HG02973 (cell line): ENCODE results near the gene SUN1.
"Not testable (repeated sequence)": the region's sequence is repeated elsewhere in the genome, so short reads cannot be mapped to it uniquely, and the experiment has no call there.

Source experiments
- ATAC-seq: cut with Tn5 transposase; IDR thresholded peaks from one replicate; pipeline ENCODE4 v1.9.1; 2021; ENCODE audit warnings: moderate library complexity; ENCODE audit not compliant: unreplicated experiment

SUN1 gene

GRCh38 chr7:833601-834258 lies 1.5 kb downstream of the SUN1 start:
- ATAC-seq, result no peak

GRCh38 chr7:834277-834676 lies 2.0 kb downstream of the SUN1 start:
- no peak for ATAC-seq

- no peak for ATAC-seq
Observed at GRCh38 chr7:835021-835420, 2.7 kb downstream of the SUN1 start.

DNA sequence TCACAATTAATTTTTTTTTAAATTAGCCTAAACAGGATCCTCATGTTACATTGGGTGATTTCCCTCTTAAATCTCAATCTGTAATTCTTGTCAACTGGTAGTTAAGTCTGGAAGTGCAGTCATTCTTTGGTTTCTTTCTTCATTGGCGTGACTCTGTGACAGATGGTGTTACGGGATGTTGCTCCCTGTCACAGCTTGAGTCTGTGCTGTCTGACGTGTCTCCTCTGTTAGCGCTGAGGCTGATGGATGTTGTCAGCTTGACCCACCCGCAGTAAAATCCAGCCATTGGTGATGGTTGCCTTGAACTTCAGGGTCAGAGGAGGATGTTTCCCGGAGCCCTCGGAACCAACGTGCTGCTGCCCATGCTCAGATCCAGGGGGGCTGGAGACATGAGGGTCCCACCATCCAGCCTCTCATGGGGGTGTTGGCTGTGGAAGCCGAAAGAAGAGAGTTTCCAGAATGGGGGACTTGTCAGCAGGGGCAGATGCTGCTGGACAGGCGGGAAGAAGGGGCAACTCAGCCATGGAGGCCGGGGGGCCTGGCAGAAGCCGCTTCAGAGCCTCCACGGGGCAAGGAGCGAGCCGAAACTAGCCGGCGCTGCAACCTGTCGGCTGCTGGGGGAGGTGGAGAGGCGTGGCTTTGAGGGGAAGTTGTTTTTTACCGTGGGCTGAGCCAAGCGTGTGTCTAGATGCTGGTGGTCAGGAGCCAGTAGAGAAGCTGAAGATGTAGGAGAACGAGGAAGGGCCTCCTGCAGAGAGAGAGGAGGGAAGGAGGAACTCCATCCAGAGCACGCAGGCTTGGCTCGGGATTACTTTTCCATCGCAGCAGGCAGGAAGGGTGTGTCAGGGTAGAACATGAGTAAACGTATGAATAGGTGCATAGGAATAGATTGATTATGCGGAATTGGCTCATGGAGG lies 3.5 kb downstream of the SUN1 start:
- no peak for ATAC-seq

DNA sequence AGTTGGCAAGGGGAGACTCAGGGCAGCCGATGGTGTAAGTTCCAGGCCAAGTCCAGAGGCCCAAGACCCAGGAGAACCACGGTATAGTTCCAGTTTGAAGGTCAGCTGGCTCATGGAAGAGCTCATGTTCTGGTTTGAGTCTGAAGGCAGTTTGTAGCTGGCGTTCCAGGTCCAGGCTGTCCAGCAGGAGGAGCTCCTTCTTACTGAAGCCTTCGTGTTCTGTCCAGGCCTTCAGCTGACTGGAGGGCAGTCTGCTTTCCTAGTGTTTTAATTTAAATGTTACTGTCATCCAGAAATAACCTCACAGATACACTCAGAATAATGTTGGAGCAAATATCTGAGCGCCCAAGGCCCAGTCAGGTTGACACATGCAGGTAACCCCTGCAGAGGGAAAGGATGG lies 4.2 kb downstream of the SUN1 start:
- ATAC-seq, result no peak

DNA sequence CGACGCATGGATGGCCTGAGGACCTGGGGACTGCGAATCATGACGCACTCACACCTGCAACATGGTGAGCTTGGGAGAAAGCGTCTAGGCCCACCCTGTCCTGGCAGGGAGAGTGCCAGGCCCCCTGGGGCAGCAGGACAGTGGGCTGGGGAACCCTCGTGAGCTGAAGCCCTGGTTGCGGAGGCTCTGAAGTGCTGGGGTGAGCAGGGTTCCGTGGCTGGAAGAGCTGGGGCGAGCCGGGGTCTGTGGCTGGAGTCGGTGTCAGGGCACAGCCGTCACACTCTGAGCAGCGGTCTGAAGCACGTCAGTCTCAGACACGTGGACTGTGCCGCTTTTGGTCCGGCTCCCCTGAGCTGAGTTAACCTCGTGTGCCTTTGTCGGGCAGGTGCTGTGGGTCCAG lies 4.7 kb downstream of the SUN1 start:
- ATAC-seq, result no peak

GRCh38 chr7:840001-840600 lies 7.8 kb downstream of the SUN1 start:
- ATAC-seq, result no peak

DNA sequence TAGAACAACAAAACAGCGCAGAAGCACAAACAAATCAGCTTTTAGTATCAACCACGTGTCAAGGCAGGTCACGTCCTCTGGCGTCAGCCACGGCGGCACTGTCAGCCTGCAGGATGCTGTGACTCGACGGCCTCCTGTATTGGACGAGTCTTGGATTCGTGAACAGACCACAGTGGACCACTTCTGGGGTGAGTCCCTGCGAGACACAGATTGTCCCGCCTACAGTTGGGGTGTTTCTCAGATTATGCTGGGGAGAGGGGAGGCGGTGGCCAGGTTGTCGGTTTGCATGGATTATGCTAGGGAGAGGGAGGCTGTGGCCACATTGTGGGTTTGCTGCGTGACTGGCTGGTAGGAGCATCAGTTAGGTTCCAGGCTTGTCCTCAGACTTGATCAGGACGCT lies 9.7 kb downstream of the SUN1 start:
- ATAC-seq, result no peak

DNA sequence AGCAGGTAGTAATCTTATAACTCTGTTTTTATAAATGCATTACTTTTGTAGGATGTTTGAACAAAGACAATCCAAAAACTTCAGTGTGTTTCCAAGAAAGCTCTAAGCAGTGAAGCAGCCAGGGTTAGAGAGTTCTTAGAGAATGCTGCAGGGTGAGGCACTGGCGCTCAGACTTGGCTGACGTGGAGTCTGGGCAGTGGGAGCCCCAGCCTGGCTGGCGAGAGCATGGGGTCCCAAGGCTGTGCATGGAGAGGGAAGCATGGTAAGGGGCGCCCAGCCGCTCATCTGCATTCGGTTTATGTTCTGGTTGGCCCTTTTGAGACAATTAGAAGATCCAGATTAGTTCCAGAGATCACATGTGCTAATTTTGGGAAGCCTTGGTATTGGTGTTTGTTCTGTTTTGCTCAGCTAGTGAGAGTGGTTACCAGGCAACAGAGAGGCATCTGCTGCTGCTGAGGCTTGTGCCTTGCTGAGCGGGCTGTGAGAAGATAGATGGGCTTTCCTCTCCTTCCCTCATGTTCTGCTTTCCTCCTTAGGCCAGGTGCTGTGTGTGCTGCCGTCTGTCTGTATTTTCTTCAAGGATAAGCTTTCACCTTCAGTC lies 10.3 kb downstream of the SUN1 start:
- ATAC-seq, result no peak

DNA sequence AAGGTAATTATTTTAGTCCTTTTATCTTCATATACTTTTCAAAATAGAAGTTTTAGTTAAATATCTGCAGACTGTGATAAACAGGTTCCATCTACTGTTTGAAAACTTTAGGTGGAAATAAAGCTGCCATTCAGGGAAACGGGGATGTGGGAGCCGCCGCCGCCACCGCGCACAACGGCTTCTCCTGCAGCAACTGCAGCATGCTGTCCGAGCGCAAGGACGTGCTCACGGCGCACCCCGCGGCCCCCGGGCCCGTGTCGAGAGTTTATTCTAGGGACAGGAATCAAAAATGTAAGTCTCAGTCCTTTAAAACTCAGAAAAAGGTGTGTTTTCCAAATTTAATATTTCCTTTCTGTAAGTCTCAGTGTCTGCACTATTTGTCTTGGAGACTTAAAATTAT lies 11.0 kb downstream of the SUN1 start:
- ATAC-seq, result no peak

GRCh38 chr7:844043-844442 lies 11.8 kb downstream of the SUN1 start:
- ATAC-seq, result no peak

DNA sequence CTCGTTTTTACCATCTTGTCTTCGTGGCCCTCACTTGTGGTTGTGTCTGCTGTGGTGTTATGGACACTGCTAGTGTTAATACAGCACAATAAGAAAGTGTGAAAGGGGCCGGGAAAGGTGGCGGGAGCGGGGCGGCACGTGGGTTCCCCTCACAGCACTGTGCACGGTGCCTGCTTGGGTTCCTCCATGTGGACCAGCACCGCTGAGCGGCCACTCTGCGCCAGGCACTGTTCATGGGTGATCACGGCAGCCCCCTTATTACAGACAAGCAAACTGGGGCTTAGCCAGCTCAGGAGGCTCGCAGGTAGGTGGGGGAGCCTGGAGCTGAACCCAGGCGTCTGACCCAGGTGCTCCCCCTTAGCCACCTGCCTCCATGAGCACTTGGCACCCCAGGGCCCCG lies 12.2 kb downstream of the SUN1 start:
- no peak for ATAC-seq

- no peak for ATAC-seq
Observed at GRCh38 chr7:845091-845490, 12.8 kb downstream of the SUN1 start.

- ATAC-seq, result no peak
Observed at GRCh38 chr7:845731-846130, 13.5 kb downstream of the SUN1 start.

DNA sequence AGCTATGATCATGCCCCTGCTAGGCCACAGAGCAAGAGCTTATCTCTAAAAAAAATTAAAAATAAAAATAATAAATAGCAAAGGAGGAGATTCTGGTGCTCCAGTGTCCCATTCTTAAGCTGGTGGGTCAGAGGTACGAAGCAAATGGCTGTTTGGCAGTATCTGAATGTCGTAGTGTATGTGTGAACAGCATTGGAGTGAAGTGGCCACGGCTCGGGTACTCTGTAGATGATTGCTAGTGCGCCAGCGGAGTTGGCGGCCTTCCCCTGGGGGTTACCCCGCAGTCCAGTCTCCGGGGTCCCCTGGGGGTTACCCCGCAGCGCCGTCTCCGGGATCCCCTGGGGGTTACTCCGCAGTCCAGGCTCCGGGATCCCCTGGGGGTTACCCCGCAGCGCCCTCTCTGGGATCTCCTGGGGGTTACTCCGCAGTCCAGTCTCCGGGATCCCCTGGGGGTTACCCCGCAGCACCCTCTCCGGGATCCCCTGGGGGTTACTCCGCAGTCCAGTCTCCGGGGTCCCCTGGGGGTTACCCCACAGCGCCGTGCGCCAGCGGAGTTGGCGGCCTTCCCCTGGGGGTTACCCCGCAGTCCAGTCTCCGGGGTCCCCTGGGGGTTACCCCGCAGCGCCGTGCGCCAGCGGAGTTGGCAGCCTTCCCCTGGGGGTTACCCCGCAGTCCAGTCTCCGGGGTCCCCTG lies 14.8 kb downstream of the SUN1 start:
- not testable (repeated sequence) for ATAC-seq

GRCh38 chr7:847728-848127 lies 15.5 kb downstream of the SUN1 start:
- not testable (repeated sequence) for ATAC-seq

- no peak for ATAC-seq
Observed at GRCh38 chr7:849145-849544, 16.9 kb downstream of the SUN1 start.

- ATAC-seq, result no peak
Observed at GRCh38 chr7:849781-850180, 17.5 kb downstream of the SUN1 start.

- no peak for ATAC-seq
Observed at GRCh38 chr7:851204-851603, 18.9 kb downstream of the SUN1 start.

- no peak for ATAC-seq
Observed at GRCh38 chr7:853366-854117, 21.3 kb downstream of the SUN1 start.
